ENCODE results near the gene ZFP42. TPM values are rescaled to one million over a fixed set of nuclear protein-coding genes. Genes with fewer than 3 reads are reported as not detected.

The ZFP42 gene
- total and polyA plus RNA-seq, 2 experiments from 2014 or later = 4.4 to 4.5 TPM

GRCh38 chr4:188006285-188006848, 10.8 kb downstream of the ZFP42 start:
- H2AFZ ChIP-seq = no peak overlapping the region
- DNase-seq (ENCODE audit: low spot score) = no peak
- no peaks in the 10 kb centered on the region for H3K9me2 ChIP-seq (replicated peaks; ENCODE audit: insufficient read depth)
- H3K27me3 ChIP-seq = no peaks in the 10 kb centered on the region
- peaks cover 3% of the 10 kb centered on the region for H3K79me2 ChIP-seq
- TF ChIP-seq, protein P1, sequence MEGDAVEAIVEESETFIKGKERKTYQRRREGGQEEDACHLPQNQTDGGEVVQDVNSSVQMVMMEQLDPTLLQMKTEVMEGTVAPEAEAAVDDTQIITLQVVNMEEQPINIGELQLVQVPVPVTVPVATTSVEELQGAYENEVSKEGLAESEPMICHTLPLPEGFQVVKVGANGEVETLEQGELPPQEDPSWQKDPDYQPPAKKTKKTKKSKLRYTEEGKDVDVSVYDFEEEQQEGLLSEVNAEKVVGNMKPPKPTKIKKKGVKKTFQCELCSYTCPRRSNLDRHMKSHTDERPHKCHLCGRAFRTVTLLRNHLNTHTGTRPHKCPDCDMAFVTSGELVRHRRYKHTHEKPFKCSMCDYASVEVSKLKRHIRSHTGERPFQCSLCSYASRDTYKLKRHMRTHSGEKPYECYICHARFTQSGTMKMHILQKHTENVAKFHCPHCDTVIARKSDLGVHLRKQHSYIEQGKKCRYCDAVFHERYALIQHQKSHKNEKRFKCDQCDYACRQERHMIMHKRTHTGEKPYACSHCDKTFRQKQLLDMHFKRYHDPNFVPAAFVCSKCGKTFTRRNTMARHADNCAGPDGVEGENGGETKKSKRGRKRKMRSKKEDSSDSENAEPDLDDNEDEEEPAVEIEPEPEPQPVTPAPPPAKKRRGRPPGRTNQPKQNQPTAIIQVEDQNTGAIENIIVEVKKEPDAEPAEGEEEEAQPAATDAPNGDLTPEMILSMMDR (IDR thresholded peaks at IDR 0.05; ENCODE audit: poor library complexity) = no peak
- TF ChIP-seq EZH2phosphoT487 (IDR thresholded peaks at IDR 0.05; ENCODE audit: low read depth, severe bottlenecking, unreplicated experiment) (no peak), EZH2 (IDR thresholded peaks at IDR 0.05; ENCODE audit: borderline replicate concordance) (no peak)
- H4K20me1 ChIP-seq (ENCODE audit: insufficient read depth, poor library complexity, severe bottlenecking) = no peaks in the 10 kb centered on the region
- WGBS (ENCODE audit: low lambda C conversion rate, missing lambda C conversion rate) = 73% methylated on average over 5 of the region's 5 CpGs
- no peak overlapping the region for H3K27ac ChIP-seq
- H3K9me3 ChIP-seq (ENCODE audit: low read depth) = no peaks in the 10 kb centered on the region
- no peak overlapping the region for H3K4me3 ChIP-seq
- H3K36me3 ChIP-seq (replicated peaks; ENCODE audit: insufficient read depth, low read depth) = no peaks in the 10 kb centered on the region
- H3K4me2 ChIP-seq = no peak overlapping the region
- no peaks in the 10 kb centered on the region for H3K4me1 ChIP-seq (ENCODE audit: insufficient read depth)

DNA sequence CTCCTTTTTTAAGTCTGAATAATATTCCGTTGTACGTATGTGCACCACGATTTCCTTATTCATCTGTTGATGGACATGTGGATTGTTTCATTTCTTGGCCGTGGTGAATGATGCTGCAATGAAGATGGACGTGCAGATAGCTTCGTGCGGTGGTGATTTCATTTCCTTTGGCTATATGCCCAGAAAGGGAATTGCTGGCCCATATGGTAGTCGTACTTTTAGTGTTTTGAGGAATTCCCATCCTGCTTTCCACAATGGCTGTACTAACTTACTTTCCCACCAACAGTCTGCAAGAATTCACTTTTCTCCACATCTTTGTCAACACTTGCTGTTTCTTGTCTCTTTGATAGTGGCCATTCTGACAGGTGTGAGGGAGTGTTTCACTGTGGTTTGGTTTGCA, 12.8 kb downstream of the ZFP42 start:
- Histone ChIP-seq H3K9me2 (replicated peaks; ENCODE audit: insufficient read depth) (no peaks in the 10 kb centered on the region), H3K79me2 (peaks cover 3% of the 10 kb centered on the region), H3K27ac (no peak overlapping the region), H3K4me2 (no peak overlapping the region), H3K4me1 (ENCODE audit: insufficient read depth) (no peaks in the 10 kb centered on the region), H3K4me3 (no peak overlapping the region), H3K9me3 (ENCODE audit: low read depth) (no peaks in the 10 kb centered on the region), H4K20me1 (ENCODE audit: insufficient read depth, poor library complexity, severe bottlenecking) (no peaks in the 10 kb centered on the region), H3K27me3 (no peaks in the 10 kb centered on the region), H3K36me3 (replicated peaks; ENCODE audit: insufficient read depth, low read depth) (no peaks in the 10 kb centered on the region), H2AFZ (no peak overlapping the region)
- WGBS (ENCODE audit: low lambda C conversion rate, missing lambda C conversion rate) = 81% methylated on average over 8 of the region's 8 CpGs
- TF ChIP-seq EZH2phosphoT487 (IDR thresholded peaks at IDR 0.05; ENCODE audit: low read depth, severe bottlenecking, unreplicated experiment) = no peak
- no peak for TF ChIP-seq EZH2 (IDR thresholded peaks at IDR 0.05; ENCODE audit: borderline replicate concordance)
- TF ChIP-seq, protein P1 (IDR thresholded peaks at IDR 0.05; ENCODE audit: poor library complexity) = no peak
- no peak for DNase-seq (ENCODE audit: low spot score)

DNA sequence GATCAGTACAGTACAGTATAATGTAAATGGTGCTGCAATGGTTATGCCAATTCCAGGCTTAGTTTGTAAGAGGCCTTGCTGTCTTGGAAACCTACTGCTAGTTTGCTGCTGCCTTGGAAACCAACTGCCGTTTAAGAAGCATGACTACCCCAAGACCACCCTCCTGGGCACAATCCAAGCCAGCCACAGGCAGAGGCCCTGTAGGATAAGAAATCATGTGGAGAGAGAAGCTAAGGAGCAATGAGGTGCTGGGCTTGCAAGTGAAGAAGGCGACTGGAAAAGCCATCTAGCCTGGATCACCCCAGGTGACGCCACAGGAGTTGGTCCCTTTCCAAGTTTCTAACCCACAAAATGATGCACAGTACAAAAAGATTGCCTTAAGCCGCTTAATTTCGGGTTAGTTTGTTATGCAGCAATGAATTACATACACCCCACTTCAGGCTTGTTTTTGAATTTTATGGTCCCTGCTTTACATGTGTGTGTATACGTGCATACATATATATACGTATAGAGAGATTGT, 16.9 kb downstream of the ZFP42 start:
- peaks cover 3% of the 10 kb centered on the region for H3K79me2 ChIP-seq
- H2AFZ ChIP-seq = no peak overlapping the region
- H3K9me3 ChIP-seq (ENCODE audit: low read depth) = no peaks in the 10 kb centered on the region
- no peak overlapping the region for H3K27ac ChIP-seq
- peaks cover 29% of the 10 kb centered on the region for H3K4me1 ChIP-seq (ENCODE audit: insufficient read depth)
- no peaks in the 10 kb centered on the region for H4K20me1 ChIP-seq (ENCODE audit: insufficient read depth, poor library complexity, severe bottlenecking)
- TF ChIP-seq, protein P1 (IDR thresholded peaks at IDR 0.05; ENCODE audit: poor library complexity) = no peak
- TF ChIP-seq EZH2 (IDR thresholded peaks at IDR 0.05; ENCODE audit: borderline replicate concordance) = no peak
- no peak for TF ChIP-seq EZH2phosphoT487 (IDR thresholded peaks at IDR 0.05; ENCODE audit: low read depth, severe bottlenecking, unreplicated experiment)
- no peaks in the 10 kb centered on the region for H3K27me3 ChIP-seq
- no peak overlapping the region for H3K4me3 ChIP-seq
- WGBS (ENCODE audit: low lambda C conversion rate, missing lambda C conversion rate) = 93% methylated on average over 7 of the region's 7 CpGs
- no peak for DNase-seq (ENCODE audit: low spot score)
- H3K36me3 ChIP-seq (replicated peaks; ENCODE audit: insufficient read depth, low read depth) = no peaks in the 10 kb centered on the region
- H3K4me2 ChIP-seq = no peak overlapping the region
- H3K9me2 ChIP-seq (replicated peaks; ENCODE audit: insufficient read depth) = no peaks in the 10 kb centered on the region

Measured in hepatocyte (in vitro differentiated cells).